ENCODE data around the gene LEKR1.

- TF ChIP-seq CTCF (conservative IDR thresholded peaks at IDR 0.05) = no peak
- no peak for TF ChIP-seq ZFX (IDR thresholded peaks at IDR 0.05)
Measured at GRCh38 chr3:157069846-157070677, 243.9 kb downstream of the LEKR1 start.
